DMS53 treated with DMSO at 0.1 percent for 48 hours (cell line): ENCODE results near the gene CLSTN2.

ENCODE experiments used
- DNase-seq: peaks from one replicate; lab custom pipeline; 2025; ENCODE audit not compliant: unreplicated experiment; lab: John Stamatoyannopoulos, UW

The CLSTN2 gene

GRCh38 chr3:140573011-140573410 is 638.0 kb downstream of the CLSTN2 start:
- DNase-seq = no peak

- no peak for DNase-seq
These were observed 639.4 kb downstream of the CLSTN2 start for GRCh38 chr3:140574375-140574774.

GRCh38 chr3:140576449-140576848 is 641.5 kb downstream of the CLSTN2 start:
- no peak for DNase-seq

- no peak for DNase-seq
These were observed 642.9 kb downstream of the CLSTN2 start for GRCh38 chr3:140577911-140578310.

GRCh38 chr3:140579260-140579659 is 644.3 kb downstream of the CLSTN2 start:
- DNase-seq = no peak

GRCh38 chr3:140580746-140581145 is 645.8 kb downstream of the CLSTN2 start:
- no peak for DNase-seq

GRCh38 chr3:140584549-140584948 is 649.6 kb downstream of the CLSTN2 start:
- no peak for DNase-seq

- DNase-seq = no peak
These were observed 650.8 kb downstream of the CLSTN2 start for GRCh38 chr3:140585828-140586227.

GRCh38 chr3:140586311-140586710 is 651.3 kb downstream of the CLSTN2 start:
- no peak for DNase-seq

- DNase-seq = no peak
These were observed 653.6 kb downstream of the CLSTN2 start for GRCh38 chr3:140588558-140588957.

- DNase-seq = no peak
These were observed 658.8 kb downstream of the CLSTN2 start for GRCh38 chr3:140593766-140594165.

- DNase-seq = no peak
These were observed 660.3 kb downstream of the CLSTN2 start for GRCh38 chr3:140595295-140595694.

GRCh38 chr3:140597364-140597763 is 662.4 kb downstream of the CLSTN2 start:
- DNase-seq = no peak

- no peak for DNase-seq
These were observed 662.8 kb downstream of the CLSTN2 start for GRCh38 chr3:140597792-140598191.

GRCh38 chr3:140599009-140599408 is 664.0 kb downstream of the CLSTN2 start:
- no peak for DNase-seq

- DNase-seq = peak; percentile 68
These were observed 664.5 kb downstream of the CLSTN2 start for GRCh38 chr3:140599496-140599895.

GRCh38 chr3:140601881-140602280 is 666.9 kb downstream of the CLSTN2 start:
- DNase-seq = no peak

GRCh38 chr3:140602781-140603180 is 667.8 kb downstream of the CLSTN2 start:
- no peak for DNase-seq

GRCh38 chr3:140603766-140604165 is 668.8 kb downstream of the CLSTN2 start:
- DNase-seq = no peak

GRCh38 chr3:140610544-140610943 is 675.6 kb downstream of the CLSTN2 start:
- no peak for DNase-seq

- DNase-seq = no peak
These were observed 679.0 kb downstream of the CLSTN2 start for GRCh38 chr3:140614001-140614400.

- no peak for DNase-seq
These were observed 682.1 kb downstream of the CLSTN2 start for GRCh38 chr3:140617135-140617534.

- no peak for DNase-seq
These were observed 691.9 kb downstream of the CLSTN2 start for GRCh38 chr3:140626856-140627255.
